H1 (cell line): ENCODE measurements around the gene PLCH2. TPM values are rescaled to one million over a fixed set of nuclear protein-coding genes. Genes with fewer than 3 reads are reported as not detected.
A peak's percentile ranks its signal among the peaks of the same experiment; 100 is the strongest.

Source experiments
- CTCF ChIA-PET: fragments of 300-600 bp; sonication (Branson Sonifier 250); formaldehyde crosslinking; loops from one replicate; lab custom pipeline; 2021; ENCODE audit not compliant: partially characterized antibody; lab: Charles Lee
- POLR2A ChIA-PET: fragments of 300-600 bp; sonication (Branson Sonifier 250); formaldehyde crosslinking; loops from one replicate; lab custom pipeline; 2021; ENCODE audit warnings: inconsistent platforms; ENCODE audit not compliant: partially characterized antibody; lab: Charles Lee
- DNase-seq, 2 experiments: peaks; one replicate each; pipeline versions ENCODE4 v3.0.0 to v3.0.0-alpha.2; 2010 to 2022; ENCODE audit warnings: low spot score in 2 of 2, low read depth in 1 of 2, mixed read lengths in 1 of 2
- FAIRE-seq: peaks from 2 replicates; lab custom pipeline; 2011; peaks lifted over from hg19 to GRCh38; lab: Jason Lieb, UNC
- H2AFZ ChIP-seq: 2 replicates; pipeline ENCODE4 v1.8.1; 2012; ENCODE audit warnings: low read length, inconsistent platforms
- H2AK5ac ChIP-seq: 2 replicates; pipeline ENCODE4 v1.6.1; 2013; ENCODE audit warnings: low read depth, low read length
- H2BK120ac ChIP-seq: replicated peaks from 2 replicates; pipeline ENCODE3; 2013; ENCODE audit warnings: low read depth, low read length, inconsistent platforms
- H2BK12ac ChIP-seq: 2 replicates; pipeline ENCODE4 v1.6.1; 2013; ENCODE audit warnings: low read depth, low read length
- H2BK15ac ChIP-seq: 2 replicates; pipeline ENCODE4 v1.6.1; 2013; ENCODE audit warnings: low read length
- H2BK20ac ChIP-seq: 2 replicates; pipeline ENCODE4 v1.6.1; 2013; ENCODE audit warnings: low read length
- H2BK5ac ChIP-seq: 2 replicates; pipeline ENCODE4 v1.6.1; 2013; ENCODE audit warnings: low read depth, low read length
- H3K14ac ChIP-seq: 2 replicates; pipeline ENCODE4 v1.6.1; 2013; ENCODE audit warnings: inconsistent platforms; ENCODE audit not compliant: insufficient read length
- H3K18ac ChIP-seq: 2 replicates; pipeline ENCODE4 v1.6.1; 2013; ENCODE audit warnings: low read length; ENCODE audit errors: extremely low read depth
- H3K23ac ChIP-seq: 2 replicates; pipeline ENCODE4 v1.6.1; 2013; ENCODE audit warnings: inconsistent platforms; ENCODE audit not compliant: insufficient read length
- H3K23me2 ChIP-seq: 2 replicates; pipeline ENCODE4 v1.6.1; 2013; ENCODE audit warnings: low read depth, low read length
- H3K27ac ChIP-seq: 2 replicates; pipeline ENCODE4 v1.6.1; 2011; ENCODE audit warnings: low read depth, low read length, inconsistent platforms
- H3K27me3 ChIP-seq, 4 experiments: replicated peaks in 1 of 4; 1 replicate in 1 of 4; 2 replicates in 3 of 4; pipeline versions ENCODE4 v1.6.1 to v1.8.1; 2011 to 2013; ENCODE audit warnings: low read length in 3 of 4, mild to moderate bottlenecking in 3 of 4, inconsistent platforms in 2 of 4, mixed read lengths in 2 of 4, moderate library complexity in 1 of 4; ENCODE audit not compliant: control insufficient read depth in 3 of 4, insufficient read depth in 3 of 4; ENCODE audit errors: extremely low read depth in 1 of 4
- H3K36me3 ChIP-seq, 4 experiments: 2 replicates each; pipeline versions ENCODE4 v1.6.1 to v1.8.1; 2011 to 2013; ENCODE audit warnings: mild to moderate bottlenecking in 4 of 4, low read length in 3 of 4, moderate library complexity in 2 of 4, control low read depth in 1 of 4, inconsistent platforms in 1 of 4; ENCODE audit not compliant: insufficient read depth in 4 of 4, control insufficient read depth in 2 of 4
- H3K4ac ChIP-seq: replicated peaks from 2 replicates; pipeline ENCODE3; 2013; ENCODE audit warnings: low read length, low read depth, mixed read lengths, inconsistent platforms; ENCODE audit not compliant: insufficient read length
- H3K4me1 ChIP-seq, 4 experiments: replicated peaks in 1 of 4; 1 replicate in 1 of 4; 2 replicates in 3 of 4; pipeline versions ENCODE4 v1.6.1 to v1.8.1; 2011 to 2013; ENCODE audit warnings: low read length in 3 of 4, inconsistent platforms in 2 of 4, mixed read lengths in 1 of 4; ENCODE audit not compliant: insufficient read depth in 4 of 4, control insufficient read depth in 3 of 4
- H3K4me2 ChIP-seq, 2 experiments: 2 replicates each; pipeline versions ENCODE4 v1.6.1 to v1.8.1; 2011 to 2013; ENCODE audit warnings: low read depth in 2 of 2, low read length in 2 of 2, control low read depth in 1 of 2, inconsistent platforms in 1 of 2, mild to moderate bottlenecking in 1 of 2; ENCODE audit not compliant: insufficient read depth in 1 of 2
- H3K4me3 ChIP-seq, 4 experiments: fragments of 200-600, 300-600 bp in 1 of 4; sonication (generic), shearing (Covaris generic), sonication (Bioruptor Twin) in 1 of 4; 2 replicates each; pipeline versions ENCODE4 v1.5.1 to v1.8.1; 2011 to 2016; ENCODE audit warnings: low read length in 4 of 4, low read depth in 3 of 4, control low read depth in 2 of 4, inconsistent platforms in 2 of 4, mild to moderate bottlenecking in 2 of 4, mixed read lengths in 1 of 4, moderate library complexity in 1 of 4; ENCODE audit not compliant: insufficient read depth in 2 of 4; ENCODE audit errors: extremely low read depth in 1 of 4
- H3K56ac ChIP-seq: replicated peaks from 2 replicates; pipeline ENCODE3; 2013; ENCODE audit warnings: low read depth, mild to moderate bottlenecking, mixed read lengths, low read length, inconsistent platforms; ENCODE audit not compliant: insufficient read length
- H3K79me1 ChIP-seq: 2 replicates; pipeline ENCODE4 v1.6.1; 2013; ENCODE audit warnings: low read depth, low read length, control low read depth
- H3K79me2 ChIP-seq, 2 experiments: 2 replicates each; pipeline versions ENCODE4 v1.6.1 to v1.8.1; 2012 to 2013; ENCODE audit warnings: low read length in 2 of 2, mild to moderate bottlenecking in 2 of 2, inconsistent platforms in 1 of 2; ENCODE audit not compliant: insufficient read depth in 2 of 2, control insufficient read depth in 1 of 2
- H3K9ac ChIP-seq, 4 experiments: replicated peaks in 1 of 4; 1 replicate in 1 of 4; 2 replicates in 3 of 4; pipeline versions ENCODE4 v1.6.1 to v1.8.1; 2011 to 2013; ENCODE audit warnings: low read depth in 3 of 4, low read length in 3 of 4, control low read depth in 2 of 4, mild to moderate bottlenecking in 2 of 4, moderate library complexity in 2 of 4, inconsistent platforms in 1 of 4; ENCODE audit errors: extremely low read depth in 1 of 4
- H3K9me3 ChIP-seq, 2 experiments: 2 replicates each; pipeline versions ENCODE4 v1.6.1 to v1.8.1; 2012 to 2013; ENCODE audit warnings: mild to moderate bottlenecking in 2 of 2, moderate library complexity in 2 of 2, control low read depth in 1 of 2, inconsistent platforms in 1 of 2, low read depth in 1 of 2, low read length in 1 of 2, mixed read lengths in 1 of 2; ENCODE audit not compliant: insufficient read depth in 2 of 2
- H4K20me1 ChIP-seq, 2 experiments: replicated peaks in 1 of 2; 2 replicates each; pipeline versions ENCODE3 to v1.8.1; 2011 to 2013; ENCODE audit warnings: inconsistent platforms in 2 of 2, low read length in 2 of 2, mild to moderate bottlenecking in 1 of 2; ENCODE audit not compliant: insufficient read depth in 2 of 2, control insufficient read depth in 1 of 2
- H4K5ac ChIP-seq: 2 replicates; pipeline ENCODE4 v1.6.1; 2013; ENCODE audit warnings: low read length, low read depth, mixed read lengths, inconsistent platforms; ENCODE audit not compliant: insufficient read length
- H4K8ac ChIP-seq: 2 replicates; pipeline ENCODE4 v1.8.0; 2013; ENCODE audit warnings: mild to moderate bottlenecking, moderate library complexity, low read length, inconsistent platforms; ENCODE audit not compliant: insufficient read depth; ENCODE audit errors: extremely low read depth
- H4K91ac ChIP-seq: replicated peaks from 2 replicates; pipeline ENCODE3; 2013; ENCODE audit warnings: low read length, mixed read lengths, inconsistent platforms; ENCODE audit not compliant: insufficient read length
- CBX8 ChIP-seq: fragments of 300-800, 300-1000 bp; sonication (generic); IDR thresholded peaks from 2 replicates; pipeline ENCODE4 v1.7.1; 2016; ENCODE audit warnings: low read depth, low read length, borderline replicate concordance
- CTCF ChIP-seq, 3 experiments: IDR thresholded peaks; 1 replicate in 2 of 3; 2 replicates in 1 of 3; pipeline versions ENCODE4 v1.5.1 to v1.6.1; 2011; ENCODE audit warnings: low read length in 3 of 3, mild to moderate bottlenecking in 3 of 3, inconsistent platforms in 2 of 3, low read depth in 1 of 3, moderate library complexity in 1 of 3; ENCODE audit not compliant: insufficient read depth in 1 of 3; ENCODE audit errors: control extremely low read depth in 1 of 3
- NANOG ChIP-seq: IDR thresholded peaks from 2 replicates; pipeline ENCODE4 v1.6.1; 2011; ENCODE audit warnings: low read length, low read depth, mild to moderate bottlenecking, inconsistent platforms; ENCODE audit not compliant: insufficient read depth, poor library complexity, severe bottlenecking
- SIX5 ChIP-seq: IDR thresholded peaks from 2 replicates; pipeline ENCODE4 v1.6.1; 2011; ENCODE audit warnings: mild to moderate bottlenecking, low read depth, low read length
- SP4 ChIP-seq: IDR thresholded peaks from 2 replicates; pipeline ENCODE4 v1.6.1; 2012; ENCODE audit warnings: low read length, inconsistent platforms
- WGBS, 2 experiments: shearing (Covaris generic) in 1 of 2; methylation state at CpG; one replicate each; pipeline versions ENCODE4 v1.1.6 to v1.1.7; 2013 to 2015; ENCODE audit warnings: low lambda C conversion rate in 2 of 2, mixed read lengths in 2 of 2, inconsistent platforms in 1 of 2, low coverage in 1 of 2, missing lambda C conversion rate in 1 of 2; ENCODE audit not compliant: insufficient replicate concordance in 2 of 2, insufficient coverage in 1 of 2, insufficient read length in 1 of 2; ENCODE audit errors: extremely low coverage in 1 of 2, missing lambda C conversion rate in 1 of 2; 5-methylcytosine and 5-hydroxymethylcytosine counted together
- polyA plus RNA-seq, 7 experiments: library from polyadenylated mRNA; depleted of rRNA in 3 of 7; stranded (reverse) in 5 of 7; unstranded in 2 of 7; fragments of >200 nt in 5 of 7; fragments of 200-250 nt in 2 of 7; gene quantifications; 1 replicate in 5 of 7; 2 replicates in 1 of 7; 4 replicates in 1 of 7; pipeline versions ENCODE4 v1.2.1 to v1.2.3, GENCODE V29; 2011 to 2013; ENCODE audit warnings: missing spikeins in 2 of 7, mixed read lengths in 2 of 7
- total RNA-seq: library from RNA; stranded (reverse); fragmentation: NEBNext Ultra II Directional; extraction: Animal tissue kit (Norgen Biotek cat#: 25700); gene quantifications from 2 replicates; pipeline ENCODE4 v1.2.1, GENCODE V29; 2021

Gene PLCH2
- total and polyA plus RNA-seq, 2 of the 8 experiments (the other 6 are each of a cell fraction or from before 2014, with no cell fraction given) = 0.14 to 0.19 TPM

GRCh38 chr1:2448098-2448445 is 28.0 kb upstream of the PLCH2 start:
- POLR2A ChIA-PET = interaction anchor here (1.4 kb wide), 1 partner anchor 96 kb away, joined by 3 read pairs; no protein-coding TSS in a partner anchor
- Histone ChIP-seq H3K4me1 (peaks cover 0 to 20% (median 14%) of the 10 kb centered on the region in 4 experiments; a peak in 4 of 7 replicates), H3K27ac (no peak overlapping the region)

More at GRCh38 chr1:2448098-2448445, 28.0 kb upstream of the PLCH2 start:
- no peak for DNase-seq
- no peak overlapping the region; the same call in 1 of the 2 replicates for H3K18ac ChIP-seq
- no peaks in the 10 kb centered on the region; the same call in 1 of the 2 replicates for H3K23me2 ChIP-seq
- no peak overlapping the region for H2AFZ ChIP-seq
- H3K56ac ChIP-seq = no peak overlapping the region
- no peaks in the 10 kb centered on the region for H3K79me2 ChIP-seq
- CTCF ChIA-PET = interaction anchor here (1.4 to 2.4 kb wide), 3 partner anchors 66 to 114 kb away, joined by 3 to 8 read pairs (median 6); no protein-coding TSS in a partner anchor
- H2BK15ac ChIP-seq = 0 out of 2 replicates have a peak overlapping the region, but pooled peaks have one; percentile 92
- H2AK5ac ChIP-seq = no peak overlapping the region
- no peak overlapping the region for H3K4me3 ChIP-seq
- no peak overlapping the region for H3K9ac ChIP-seq
- H4K5ac ChIP-seq = no peak overlapping the region
- no peak overlapping the region for H2BK20ac ChIP-seq
- FAIRE-seq = no peak
- H4K20me1 ChIP-seq = peaks cover 0 to 4% of the 10 kb centered on the region in 2 experiments
- peaks cover 14 to 21% (median 18%) of the 10 kb centered on the region in 4 experiments for H3K27me3 ChIP-seq
- no peak overlapping the region for H2BK120ac ChIP-seq
- H2BK12ac ChIP-seq = no peak overlapping the region
- H4K91ac ChIP-seq = peak overlapping the region; percentile 91
- H3K23ac ChIP-seq = no peak overlapping the region
- peak overlapping the region; percentile 51; the same call in 1 of the 2 replicates for H4K8ac ChIP-seq
- no peak overlapping the region for H3K4ac ChIP-seq
- TF ChIP-seq SIX5 (no peak), NANOG (no peak), CBX8 (no peak), SP4 (no peak), CTCF (IDR thresholded peaks at IDR 0.05; ENCODE audit: control extremely low read depth in 1 of 3, insufficient read depth in 1 of 3, low read depth in 1 of 3, low read length in 3 of 3) (no peak)
- no peaks in the 10 kb centered on the region for H3K9me3 ChIP-seq
- H3K36me3 ChIP-seq = no peaks in the 10 kb centered on the region
- H3K14ac ChIP-seq = no peak overlapping the region
- H2BK5ac ChIP-seq = no peak overlapping the region
- WGBS, 2 experiments = 89% methylated on average over 17 of the region's 18 CpGs; no CpG with 5 or more reads in 1 of the 2 experiments
- H3K4me2 ChIP-seq = no peak overlapping the region
- H3K79me1 ChIP-seq = no peaks in the 10 kb centered on the region
